Nephron (organoid): Measurements from ENCODE around the gene ESPN.

Experiments
- H3K27ac Mint-ChIP-seq, 3 experiments: 2 replicates each; pipeline ENCODE4 v1.8.0; 2020; ENCODE audit warnings: mixed read lengths in 3 of 3, mild to moderate bottlenecking in 2 of 3, moderate library complexity in 1 of 3
- H3K27me3 Mint-ChIP-seq: 2 replicates; pipeline ENCODE4 v1.8.0; 2021; ENCODE audit warnings: low read depth, mild to moderate bottlenecking, moderate library complexity, mixed read lengths
- H3K36me3 Mint-ChIP-seq: 2 replicates; pipeline ENCODE4 v1.8.0; 2020; ENCODE audit warnings: low read depth, mixed read lengths
- H3K4me1 Mint-ChIP-seq: 2 replicates; pipeline ENCODE4 v1.8.0; 2020; ENCODE audit warnings: mixed read lengths
- H3K4me3 Mint-ChIP-seq, 3 experiments: 2 replicates each; pipeline ENCODE4 v1.8.0; 2020; ENCODE audit warnings: mild to moderate bottlenecking in 3 of 3, mixed read lengths in 3 of 3, moderate library complexity in 2 of 3
- H3K9me3 Mint-ChIP-seq: 2 replicates; pipeline ENCODE4 v1.8.0; 2020; ENCODE audit warnings: mixed read lengths
- TF ChIP-seq, protein P1 (sequence below), 3 experiments: fragments of 200-600 bp; sonication (generic); IDR thresholded peaks; one replicate each; pipeline ENCODE4 v1.5.0; 2021; ENCODE audit warnings: antibody characterized with exemption in 3 of 3; ENCODE audit not compliant: unreplicated experiment in 3 of 3

The ESPN gene

GRCh38 chr1:6424619-6425593 is at the start of gene ESPN:
ESPN (plus strand) TSS chr1:6424776; CDS start chr1:6424956, 180 bp downstream.
- H3K36me3 Mint-ChIP-seq, result no peaks in the 10 kb centered on the region
- no peak within 1 kb of the TSS for H3K27ac Mint-ChIP-seq
- peaks cover 83% of the 10 kb centered on the region for H3K27me3 Mint-ChIP-seq
- no peaks in the 10 kb centered on the region for H3K9me3 Mint-ChIP-seq
- TF ChIP-seq, protein P1, sequence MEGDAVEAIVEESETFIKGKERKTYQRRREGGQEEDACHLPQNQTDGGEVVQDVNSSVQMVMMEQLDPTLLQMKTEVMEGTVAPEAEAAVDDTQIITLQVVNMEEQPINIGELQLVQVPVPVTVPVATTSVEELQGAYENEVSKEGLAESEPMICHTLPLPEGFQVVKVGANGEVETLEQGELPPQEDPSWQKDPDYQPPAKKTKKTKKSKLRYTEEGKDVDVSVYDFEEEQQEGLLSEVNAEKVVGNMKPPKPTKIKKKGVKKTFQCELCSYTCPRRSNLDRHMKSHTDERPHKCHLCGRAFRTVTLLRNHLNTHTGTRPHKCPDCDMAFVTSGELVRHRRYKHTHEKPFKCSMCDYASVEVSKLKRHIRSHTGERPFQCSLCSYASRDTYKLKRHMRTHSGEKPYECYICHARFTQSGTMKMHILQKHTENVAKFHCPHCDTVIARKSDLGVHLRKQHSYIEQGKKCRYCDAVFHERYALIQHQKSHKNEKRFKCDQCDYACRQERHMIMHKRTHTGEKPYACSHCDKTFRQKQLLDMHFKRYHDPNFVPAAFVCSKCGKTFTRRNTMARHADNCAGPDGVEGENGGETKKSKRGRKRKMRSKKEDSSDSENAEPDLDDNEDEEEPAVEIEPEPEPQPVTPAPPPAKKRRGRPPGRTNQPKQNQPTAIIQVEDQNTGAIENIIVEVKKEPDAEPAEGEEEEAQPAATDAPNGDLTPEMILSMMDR (IDR thresholded peaks at IDR 0.05; ENCODE audit: unreplicated experiment in 3 of 3), result no peak
- H3K4me3 Mint-ChIP-seq, result peak within 1 kb of the TSS in 2 of 3 experiments; percentile 23 to 26
- H3K4me1 Mint-ChIP-seq, result peaks cover under 1% of the 10 kb centered on the region

GRCh38 chr1:6378096-6378746 is 46.4 kb upstream of the ESPN start:
- TF ChIP-seq, protein P1 (IDR thresholded peaks at IDR 0.05; ENCODE audit: unreplicated experiment in 3 of 3), result no peak
- Mint-ChIP-seq H3K27ac (no peak overlapping the region), H3K27me3 (peaks cover 4% of the 10 kb centered on the region), H3K4me3 (no peak overlapping the region), H3K4me1 (no peaks in the 10 kb centered on the region), H3K36me3 (no peaks in the 10 kb centered on the region), H3K9me3 (peaks cover 9% of the 10 kb centered on the region)

DNA sequence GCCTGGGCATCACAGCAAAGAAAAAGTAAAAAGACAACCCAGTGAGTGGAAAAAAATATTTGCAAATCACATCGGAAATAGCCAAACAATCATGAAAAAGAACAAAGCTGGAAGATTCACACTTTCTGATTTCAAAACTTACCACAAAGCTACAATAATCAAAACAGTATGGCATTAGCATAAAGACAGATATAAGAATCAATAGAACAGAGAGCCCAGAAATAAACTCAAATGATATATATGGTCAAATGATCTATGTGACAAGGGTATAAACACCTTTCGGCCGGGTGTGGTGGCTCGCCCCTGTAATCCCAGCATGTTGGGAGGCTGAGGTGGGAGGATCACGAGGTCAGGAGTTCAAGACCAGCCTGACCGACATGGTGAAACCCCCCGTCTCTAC is 44.5 kb upstream of the ESPN start:
- no peaks in the 10 kb centered on the region for H3K4me1 Mint-ChIP-seq
- H3K9me3 Mint-ChIP-seq, result peaks cover 9% of the 10 kb centered on the region
- H3K27me3 Mint-ChIP-seq, result peaks cover 4% of the 10 kb centered on the region
- TF ChIP-seq, protein P1 (IDR thresholded peaks at IDR 0.05; ENCODE audit: unreplicated experiment in 3 of 3), result no peak
- H3K27ac Mint-ChIP-seq, result no peak overlapping the region
- no peak overlapping the region for H3K4me3 Mint-ChIP-seq
- H3K36me3 Mint-ChIP-seq, result no peaks in the 10 kb centered on the region

DNA sequence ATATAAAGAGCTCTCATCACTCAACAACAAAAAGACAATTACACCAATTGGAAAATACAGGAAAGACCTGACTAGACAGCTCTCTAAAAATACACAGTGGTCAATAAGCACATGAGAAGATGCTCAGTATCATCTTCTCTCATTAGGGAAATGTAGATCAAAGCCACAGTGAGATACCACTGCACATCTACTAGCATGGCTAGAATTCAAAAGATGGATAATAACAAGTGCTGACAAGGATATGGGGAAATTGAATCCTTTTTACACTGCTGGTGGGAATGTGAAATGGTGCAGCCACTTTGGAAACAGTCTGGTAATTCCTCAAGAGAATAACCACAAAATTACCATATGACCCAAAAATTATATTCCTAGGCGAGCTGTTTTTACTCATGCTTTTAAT is 40.4 kb upstream of the ESPN start:
- Mint-ChIP-seq H3K27me3 (peaks cover 11% of the 10 kb centered on the region), H3K4me3 (no peak overlapping the region), H3K36me3 (no peaks in the 10 kb centered on the region), H3K9me3 (peaks cover 9% of the 10 kb centered on the region), H3K27ac (no peak overlapping the region), H3K4me1 (peaks cover 16% of the 10 kb centered on the region)
- TF ChIP-seq, protein P1 (IDR thresholded peaks at IDR 0.05; ENCODE audit: unreplicated experiment in 3 of 3), result no peak

DNA sequence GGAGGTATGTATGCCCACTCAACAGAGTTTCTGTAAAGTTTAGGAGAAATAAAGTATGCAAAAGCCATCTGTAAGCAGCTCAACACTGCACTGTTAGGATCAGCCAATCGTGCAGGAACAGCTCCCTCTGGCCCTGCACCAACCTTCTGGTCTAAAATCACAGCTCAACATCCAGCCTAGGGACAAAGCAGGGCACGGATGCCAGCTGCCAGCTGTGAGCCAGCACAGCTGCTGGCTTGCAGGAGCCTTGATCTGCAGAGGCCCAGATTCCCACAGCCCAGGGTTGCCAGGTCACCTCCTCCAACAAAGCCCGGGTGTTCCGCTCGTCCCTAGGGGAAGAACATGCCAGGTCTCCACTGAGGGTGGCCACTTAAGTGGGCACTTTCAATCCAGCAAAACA is 39.6 kb upstream of the ESPN start:
- Mint-ChIP-seq H3K4me3 (no peak overlapping the region), H3K36me3 (no peaks in the 10 kb centered on the region), H3K27ac (no peak overlapping the region), H3K27me3 (peaks cover 9% of the 10 kb centered on the region), H3K9me3 (peaks cover 7% of the 10 kb centered on the region), H3K4me1 (peaks cover 16% of the 10 kb centered on the region)
- TF ChIP-seq, protein P1 (IDR thresholded peaks at IDR 0.05; ENCODE audit: unreplicated experiment in 3 of 3), result no peak
